K562 (cell line): Measurements from ENCODE around the gene MFAP1.

ENCODE experiments used
- CBX8 ChIP-seq: fragments of 200-600 bp; sonication (generic); IDR thresholded peaks from 2 replicates; pipeline ENCODE4 v1.6.1; 2012; ENCODE audit warnings: borderline replicate concordance, mixed run types, low read depth, mild to moderate bottlenecking, moderate library complexity, mixed read lengths, low read length, control low read depth, inconsistent platforms; ENCODE audit not compliant: poor library complexity, severe bottlenecking; ENCODE audit errors: extremely low read depth
- CREB3 ChIP-seq: fragments of 450-650 bp; conservative IDR thresholded peaks from 2 replicates; pipeline ENCODE4 v1.6.1; 2016; ENCODE audit warnings: missing genetic modification characterization, low read depth, mild to moderate bottlenecking, missing compliant biosample characterization, moderate library complexity
- CTCF ChIP-seq, 3 experiments: IDR thresholded peaks in 2 of 3; conservative IDR thresholded peaks in 1 of 3; 2 replicates each; pipeline ENCODE4 v1.5.1; 2011 to 2012; ENCODE audit warnings: low read length in 3 of 3, mild to moderate bottlenecking in 3 of 3, control low read depth in 2 of 3, improper control_type of control experiment in 1 of 3, inconsistent platforms in 1 of 3, low read depth in 1 of 3, mixed read lengths in 1 of 3, moderate library complexity in 1 of 3; ENCODE audit not compliant: insufficient read depth in 2 of 3
- EP300 ChIP-seq: IDR thresholded peaks from 2 replicates; pipeline ENCODE4 v1.6.1; 2012; ENCODE audit warnings: low read length, improper control_type of control experiment
- GABPB1 ChIP-seq: sonication (generic); formaldehyde crosslinking; IDR thresholded peaks from 2 replicates; pipeline ENCODE4 v1.8.0; 2022; ENCODE audit warnings: mild to moderate bottlenecking, missing genetic modification reagents
- RAD21 ChIP-seq, 2 experiments: fragments of 250-450 bp in 1 of 2; fragments of 450-650 bp in 1 of 2; sonication (Bioruptor Pico) in 1 of 2; formaldehyde crosslinking in 1 of 2; IDR thresholded peaks in 1 of 2; conservative IDR thresholded peaks in 1 of 2; 2 replicates each; pipeline versions ENCODE4 v1.4.0 to v1.8.0; 2020 to 2022; ENCODE audit warnings: mild to moderate bottlenecking in 2 of 2, moderate library complexity in 1 of 2
- SNIP1 ChIP-seq: fragments of 450-650 bp; IDR thresholded peaks from 2 replicates; pipeline ENCODE4 v1.7.1; 2017; ENCODE audit warnings: low read depth, mild to moderate bottlenecking
- SRF ChIP-seq, 2 experiments: fragments of 250-450, 450-650 bp in 1 of 2; sonication (Bioruptor Pico) in 1 of 2; sonication (generic) in 1 of 2; formaldehyde crosslinking; IDR thresholded peaks; 2 replicates each; pipeline versions ENCODE4 v1.5.0 to v1.5.1; 2020 to 2022; ENCODE audit warnings: mild to moderate bottlenecking in 1 of 2, missing genetic modification reagents in 1 of 2
- TEAD4 ChIP-seq, 2 experiments: sonication (generic) in 1 of 2; formaldehyde crosslinking in 1 of 2; IDR thresholded peaks; 2 replicates each; pipeline versions ENCODE4 v1.6.1 to v1.8.0; 2012 to 2022; ENCODE audit warnings: borderline replicate concordance in 1 of 2, inconsistent platforms in 1 of 2, low read length in 1 of 2, mild to moderate bottlenecking in 1 of 2, missing genetic modification reagents in 1 of 2
- TSHZ1 ChIP-seq: fragments of 250-450 bp; sonication (Bioruptor Pico); IDR thresholded peaks from 2 replicates; pipeline ENCODE4 v1.4.0; 2020; ENCODE audit warnings: mild to moderate bottlenecking, moderate library complexity
- U2AF1 ChIP-seq: fragments of 200-400 bp; formaldehyde crosslinking; optimal IDR thresholded peaks from 2 replicates; pipeline ENCODE3; 2017; ENCODE audit warnings: mild to moderate bottlenecking, low read depth, low read length, moderate library complexity
- ZBTB33 ChIP-seq: sonication (generic); formaldehyde crosslinking; IDR thresholded peaks from 2 replicates; pipeline ENCODE4 v1.8.1; 2023; ENCODE audit warnings: mild to moderate bottlenecking, missing genetic modification reagents
- ZNF512 ChIP-seq: IDR thresholded peaks from 2 replicates; pipeline ENCODE4 v1.6.1; 2016; ENCODE audit warnings: missing genetic modification characterization, missing compliant biosample characterization

- TF ChIP-seq CREB3 (tag) (no peak), GABPB1 (CRISPR knock-in tag) (no peak), CBX8 (no peak), TSHZ1 (no peak), ZNF512 (tag) (no peak), SRF (CRISPR knock-in tag; IDR thresholded peaks at IDR 0.05) (no peak), U2AF1 (no peak), RAD21 (CRISPR knock-in tag; conservative IDR thresholded peaks at IDR 0.05 in 1 of 2, IDR thresholded peaks at IDR 0.05 in 1 of 2) (no peak), SNIP1 (no peak), EP300 (no peak), CTCF (IDR thresholded peaks at IDR 0.05 in 2 of 3, conservative IDR thresholded peaks at IDR 0.05 in 1 of 3; ENCODE audit: insufficient read depth in 2 of 3, low read depth in 1 of 3, low read length in 3 of 3) (no peak), ZBTB33 (no peak), TEAD4 (IDR thresholded peaks at IDR 0.05; ENCODE audit: low read length) (no peak), TEAD4 (CRISPR knock-in tag; IDR thresholded peaks at IDR 0.05; ENCODE audit: borderline replicate concordance) (no peak)
Observed at GRCh38 chr15:43808435-43808950, 16.0 kb downstream of the MFAP1 start.
